ENCODE measurements around the gene PTPRQ. TPM values are rescaled to one million over a fixed set of nuclear protein-coding genes. Genes with fewer than 3 reads are reported as not detected.
"Not testable (repeated sequence)": the region's sequence is repeated elsewhere in the genome, so short reads cannot be mapped to it uniquely, and the experiment has no call there.

PTPRQ gene
- polyA plus RNA-seq, 1 donor (not counting 4 experiments of a cell fraction or from before 2014, with no cell fraction given): 0.01 TPM

DNA sequence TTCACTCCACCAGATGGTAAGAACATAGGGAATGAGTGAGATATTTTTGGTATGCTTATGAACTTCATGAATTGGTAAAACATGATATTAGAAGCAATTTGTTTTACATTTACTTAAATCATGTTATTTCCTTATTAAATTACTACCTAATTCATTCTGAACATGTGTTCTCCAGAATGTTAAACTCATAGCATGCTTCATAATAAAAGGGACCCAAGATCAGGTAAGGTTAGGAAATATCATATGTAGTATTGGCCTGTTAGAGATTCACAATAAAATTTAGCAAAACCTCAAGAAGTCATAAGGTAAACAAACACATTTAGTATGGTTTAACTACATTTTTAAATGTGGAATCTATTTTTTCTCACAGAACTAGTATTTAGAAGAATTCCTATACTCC is 28.2 kb downstream of the PTPRQ start:
- no peak for DNase-seq (ENCODE audit: low read depth, low spot score)
- dilution Hi-C loops (cut with MboI; ENCODE audit: extremely low pct_ligation_motif_present, low sequenced_read_pairs): no loop called here
- Histone ChIP-seq H3K36me3 (ENCODE audit: control insufficient read depth in 2 of 2, extremely low read depth in 1 of 2, insufficient read depth in 2 of 2, low read length in 2 of 2) (no peaks in the 10 kb centered on the region), H3K4me3 (ENCODE audit: control insufficient read depth in 2 of 3, extremely low read depth in 1 of 3, insufficient read depth in 2 of 3, low read depth in 1 of 3, low read length in 3 of 3) (no peak overlapping the region), H3K27ac (ENCODE audit: control insufficient read depth, insufficient read depth, low read length) (no peak overlapping the region), H2AFZ (ENCODE audit: control insufficient read depth, low read length) (no peak overlapping the region), H3K4me2 (ENCODE audit: control insufficient read depth, extremely low read depth, insufficient read depth, low read depth, low read length) (no peak overlapping the region), H3K27me3 (ENCODE audit: control insufficient read depth, extremely low read depth, insufficient read depth, low read length) (no peaks in the 10 kb centered on the region), H3K9ac (ENCODE audit: control insufficient read depth, extremely low read depth, insufficient read depth, low read length) (no peak overlapping the region), H3K9me1 (ENCODE audit: control insufficient read depth, extremely low read depth, insufficient read depth, low read length) (no peaks in the 10 kb centered on the region), H4K20me1 (ENCODE audit: control insufficient read depth, extremely low read depth, insufficient read depth, low read length) (no peaks in the 10 kb centered on the region), H3K4me1 (ENCODE audit: control insufficient read depth, extremely low read depth, insufficient read depth, low read length) (no peaks in the 10 kb centered on the region), H3K79me2 (ENCODE audit: control insufficient read depth, insufficient read depth, low read length) (no peaks in the 10 kb centered on the region), H3K9me3 (ENCODE audit: control insufficient read depth, low read depth, low read length) (no peaks in the 10 kb centered on the region)
- TF ChIP-seq, protein P1, sequence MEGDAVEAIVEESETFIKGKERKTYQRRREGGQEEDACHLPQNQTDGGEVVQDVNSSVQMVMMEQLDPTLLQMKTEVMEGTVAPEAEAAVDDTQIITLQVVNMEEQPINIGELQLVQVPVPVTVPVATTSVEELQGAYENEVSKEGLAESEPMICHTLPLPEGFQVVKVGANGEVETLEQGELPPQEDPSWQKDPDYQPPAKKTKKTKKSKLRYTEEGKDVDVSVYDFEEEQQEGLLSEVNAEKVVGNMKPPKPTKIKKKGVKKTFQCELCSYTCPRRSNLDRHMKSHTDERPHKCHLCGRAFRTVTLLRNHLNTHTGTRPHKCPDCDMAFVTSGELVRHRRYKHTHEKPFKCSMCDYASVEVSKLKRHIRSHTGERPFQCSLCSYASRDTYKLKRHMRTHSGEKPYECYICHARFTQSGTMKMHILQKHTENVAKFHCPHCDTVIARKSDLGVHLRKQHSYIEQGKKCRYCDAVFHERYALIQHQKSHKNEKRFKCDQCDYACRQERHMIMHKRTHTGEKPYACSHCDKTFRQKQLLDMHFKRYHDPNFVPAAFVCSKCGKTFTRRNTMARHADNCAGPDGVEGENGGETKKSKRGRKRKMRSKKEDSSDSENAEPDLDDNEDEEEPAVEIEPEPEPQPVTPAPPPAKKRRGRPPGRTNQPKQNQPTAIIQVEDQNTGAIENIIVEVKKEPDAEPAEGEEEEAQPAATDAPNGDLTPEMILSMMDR (optimal IDR thresholded peaks at IDR 0.05 in 1 of 3, IDR thresholded peaks at IDR 0.05 in 1 of 3, conservative IDR thresholded peaks at IDR 0.05 in 1 of 3; ENCODE audit: extremely low read depth in 1 of 3, insufficient read depth in 2 of 3, low read length in 3 of 3): no peak
- no peak for TF ChIP-seq EZH2 (IDR thresholded peaks at IDR 0.05; ENCODE audit: low read length)
- no peak for FAIRE-seq

DNA sequence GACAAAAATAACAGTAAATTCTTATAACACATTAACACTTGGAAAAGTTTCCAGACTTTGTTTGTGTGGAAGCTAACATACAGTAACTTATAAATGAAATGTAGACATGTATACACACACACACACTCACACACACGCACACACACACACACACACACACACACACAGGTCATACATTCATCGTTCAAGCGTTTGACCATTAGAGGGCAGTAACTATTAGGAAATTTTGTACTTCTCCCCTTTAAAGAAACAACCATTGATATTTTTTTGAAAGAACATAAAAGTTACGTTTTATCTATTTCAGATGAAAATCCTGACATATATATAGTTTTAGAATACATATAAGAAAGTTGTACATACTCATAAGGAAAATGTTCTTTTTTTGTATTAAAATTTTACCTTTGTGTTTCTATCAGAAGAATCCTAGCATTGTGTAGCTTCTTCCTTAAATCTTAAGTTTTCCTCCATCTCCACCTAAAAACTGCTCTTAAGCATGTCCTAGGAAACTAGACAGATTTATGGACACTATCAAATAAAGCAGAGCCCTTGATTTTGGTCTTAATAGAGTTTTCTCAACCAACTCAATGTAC is 29.0 kb downstream of the PTPRQ start:
- H2AFZ ChIP-seq (ENCODE audit: control insufficient read depth, low read length): no peak overlapping the region

DNA sequence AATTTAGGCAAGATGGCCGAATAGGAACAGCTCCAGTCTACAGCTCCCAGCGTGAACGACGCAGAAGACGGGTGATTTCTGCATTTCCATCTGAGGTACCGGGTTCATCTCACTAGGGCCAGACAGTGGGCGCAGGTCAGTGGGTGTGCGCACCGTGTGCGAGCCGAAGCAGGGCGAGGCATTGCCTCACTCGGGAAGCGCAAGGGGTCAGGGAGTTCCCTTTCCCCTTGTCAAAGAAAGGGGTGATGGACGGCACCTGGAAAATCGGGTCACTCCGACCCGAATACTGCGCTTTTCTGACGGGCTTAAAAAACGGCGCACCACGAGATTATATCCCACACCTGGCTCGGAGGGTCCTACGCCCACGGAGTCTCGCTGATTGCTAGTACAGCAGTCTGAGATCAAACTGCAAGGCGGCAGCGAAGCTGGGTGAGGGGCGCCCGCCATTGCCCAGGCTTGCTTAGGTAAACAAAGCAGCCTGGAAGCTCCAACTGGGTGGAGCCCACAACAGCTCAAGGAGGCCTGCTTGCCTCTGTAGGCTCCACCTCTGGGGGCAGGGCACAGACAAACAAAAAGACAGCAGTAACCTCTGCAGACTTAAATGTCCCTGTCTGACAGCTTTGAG is 33.6 kb downstream of the PTPRQ start:
- H3K9me1 ChIP-seq (ENCODE audit: control insufficient read depth, extremely low read depth, insufficient read depth, low read length); FAIRE-seq; DNase-seq (ENCODE audit: low read depth, low spot score); H3K27ac ChIP-seq (ENCODE audit: control insufficient read depth, insufficient read depth, low read length); H3K79me2 ChIP-seq (ENCODE audit: control insufficient read depth, insufficient read depth, low read length); H3K36me3 ChIP-seq (ENCODE audit: control insufficient read depth in 2 of 2, extremely low read depth in 1 of 2, insufficient read depth in 2 of 2, low read length in 2 of 2); H3K9me3 ChIP-seq (ENCODE audit: control insufficient read depth, low read depth, low read length); H3K4me1 ChIP-seq (ENCODE audit: control insufficient read depth, extremely low read depth, insufficient read depth, low read length); H2AFZ ChIP-seq (ENCODE audit: control insufficient read depth, low read length); dilution Hi-C loops (cut with MboI; ENCODE audit: extremely low pct_ligation_motif_present, low sequenced_read_pairs); H3K9ac ChIP-seq (ENCODE audit: control insufficient read depth, extremely low read depth, insufficient read depth, low read length); H3K27me3 ChIP-seq (ENCODE audit: control insufficient read depth, extremely low read depth, insufficient read depth, low read length); H3K4me3 ChIP-seq (ENCODE audit: control insufficient read depth in 2 of 3, extremely low read depth in 1 of 3, insufficient read depth in 2 of 3, low read depth in 1 of 3, low read length in 3 of 3); H4K20me1 ChIP-seq (ENCODE audit: control insufficient read depth, extremely low read depth, insufficient read depth, low read length); H3K4me2 ChIP-seq (ENCODE audit: control insufficient read depth, extremely low read depth, insufficient read depth, low read depth, low read length): not testable (repeated sequence)

More for the DNA sequence above, 29.0 kb downstream of the PTPRQ start:
- Histone ChIP-seq H3K4me1 (ENCODE audit: control insufficient read depth, extremely low read depth, insufficient read depth, low read length) (no peaks in the 10 kb centered on the region), H3K9me1 (ENCODE audit: control insufficient read depth, extremely low read depth, insufficient read depth, low read length) (no peaks in the 10 kb centered on the region), H3K27me3 (ENCODE audit: control insufficient read depth, extremely low read depth, insufficient read depth, low read length) (no peaks in the 10 kb centered on the region), H3K4me2 (ENCODE audit: control insufficient read depth, extremely low read depth, insufficient read depth, low read depth, low read length) (no peak overlapping the region), H3K4me3 (ENCODE audit: control insufficient read depth in 2 of 3, extremely low read depth in 1 of 3, insufficient read depth in 2 of 3, low read depth in 1 of 3, low read length in 3 of 3) (no peak overlapping the region), H3K79me2 (ENCODE audit: control insufficient read depth, insufficient read depth, low read length) (no peaks in the 10 kb centered on the region), H3K36me3 (ENCODE audit: control insufficient read depth in 2 of 2, extremely low read depth in 1 of 2, insufficient read depth in 2 of 2, low read length in 2 of 2) (no peaks in the 10 kb centered on the region), H3K9ac (ENCODE audit: control insufficient read depth, extremely low read depth, insufficient read depth, low read length) (no peak overlapping the region), H3K27ac (ENCODE audit: control insufficient read depth, insufficient read depth, low read length) (no peak overlapping the region), H4K20me1 (ENCODE audit: control insufficient read depth, extremely low read depth, insufficient read depth, low read length) (no peaks in the 10 kb centered on the region), H3K9me3 (ENCODE audit: control insufficient read depth, low read depth, low read length) (no peaks in the 10 kb centered on the region)
- FAIRE-seq: no peak
- dilution Hi-C loops (cut with MboI; ENCODE audit: extremely low pct_ligation_motif_present, low sequenced_read_pairs): no loop called here
- TF ChIP-seq, protein P1 (optimal IDR thresholded peaks at IDR 0.05 in 1 of 3, IDR thresholded peaks at IDR 0.05 in 1 of 3, conservative IDR thresholded peaks at IDR 0.05 in 1 of 3; ENCODE audit: extremely low read depth in 1 of 3, insufficient read depth in 2 of 3, low read length in 3 of 3): peak; percentile 34 to 60 (median 59)
- no peak for TF ChIP-seq EZH2 (IDR thresholded peaks at IDR 0.05; ENCODE audit: low read length)
- no peak for DNase-seq (ENCODE audit: low read depth, low spot score)

Measured in keratinocyte (primary cell).